GM11168 (cell line): ENCODE measurements around the gene KEL.

Experiments used
- in situ Hi-C: fragments of 300-500 bp; cut with MboI; formaldehyde crosslinking; loops from one replicate; pipeline ENCODE4 v1.12.0; 2022; ENCODE audit warnings: low sequenced_read_pairs; ENCODE audit not compliant: unreplicated experiment

KEL gene

DNA sequence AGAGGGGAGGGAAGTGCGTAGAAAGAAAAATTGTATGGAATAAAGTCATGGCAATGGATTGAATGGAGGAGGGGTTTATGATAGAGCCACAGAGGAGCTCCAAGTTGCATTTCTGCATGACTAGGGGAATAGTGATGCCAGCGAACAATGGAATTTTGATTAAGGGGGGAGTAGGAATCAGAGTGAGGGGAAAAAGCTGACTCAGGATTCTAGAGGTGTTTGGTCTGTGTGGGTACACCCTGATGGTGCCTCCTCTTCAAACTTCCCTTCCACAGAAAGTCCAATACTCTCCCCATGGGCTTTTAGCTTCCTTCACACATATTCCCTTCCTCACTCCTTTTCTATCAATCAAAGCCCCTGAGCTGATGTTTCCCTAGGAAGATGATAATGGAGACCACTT lies 1.8 kb upstream of the KEL start:
- in situ Hi-C loops: no loop called here

DNA sequence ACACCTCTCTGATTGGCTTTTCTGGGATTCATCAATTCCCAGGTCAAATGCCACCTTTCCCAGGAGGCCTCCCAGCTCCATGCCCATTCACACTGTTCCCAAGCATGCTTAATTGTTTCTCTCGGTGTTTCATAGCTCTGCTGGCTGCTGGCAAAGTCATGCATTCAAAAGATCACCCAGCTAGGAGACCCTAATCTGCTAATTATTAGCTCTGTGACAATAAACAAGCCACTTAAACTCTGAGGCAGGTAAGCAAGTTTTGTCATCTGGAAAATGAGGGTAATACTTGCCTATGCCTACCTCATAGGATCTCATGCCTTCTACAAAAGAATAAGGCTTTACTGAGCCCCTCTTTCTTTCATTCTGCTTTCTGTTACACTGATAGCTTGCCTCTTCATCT lies 828 bp upstream of the KEL start:
- in situ Hi-C loops: no loop called here

DNA sequence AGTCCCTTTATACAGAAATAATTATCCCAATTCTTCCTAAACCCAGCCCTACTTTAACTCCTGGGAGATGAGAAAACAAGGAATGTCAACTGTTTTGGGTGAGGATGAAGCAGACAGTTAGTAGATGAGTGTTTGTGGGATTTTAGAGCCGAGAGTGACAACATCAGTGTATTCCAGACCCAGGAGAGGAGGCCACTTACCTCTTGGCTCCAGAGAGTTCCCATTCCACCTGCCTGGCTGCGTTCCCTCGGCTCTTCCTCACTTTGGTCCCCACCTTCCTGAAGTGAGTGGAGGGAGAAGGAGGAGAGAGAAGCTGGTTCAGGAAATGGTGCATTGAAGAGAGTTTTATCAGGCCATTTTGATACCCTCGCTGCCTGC lies 579 bp downstream of the KEL start:
- in situ Hi-C loops: no loop called here

DNA sequence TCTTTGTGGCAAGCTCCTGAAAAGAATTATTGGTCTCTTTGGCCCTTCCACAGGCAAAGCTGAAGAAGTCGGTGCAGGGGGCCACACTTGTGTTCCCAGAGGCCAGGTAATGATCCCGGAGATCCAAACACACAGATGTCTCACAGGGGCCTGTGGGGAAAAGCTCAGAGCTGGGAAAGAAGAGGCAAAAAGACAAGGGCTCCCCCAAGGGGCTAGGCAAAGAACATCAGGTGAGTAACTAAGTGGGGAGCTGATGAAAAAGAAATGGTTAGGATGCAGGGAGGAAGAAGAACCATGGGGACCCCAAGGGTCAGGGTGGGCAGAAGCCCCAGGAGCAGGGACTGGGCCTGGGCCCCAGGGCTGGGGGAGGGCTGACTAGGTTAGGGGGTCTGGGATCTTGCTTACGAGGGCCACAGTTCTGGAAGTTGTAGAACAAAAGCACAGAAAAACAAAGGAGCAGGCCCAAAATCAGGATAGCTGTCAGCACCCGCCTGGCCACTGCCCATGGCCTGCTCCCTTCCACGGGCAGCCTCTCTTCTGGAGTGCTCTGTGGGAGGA lies 1.1 kb downstream of the KEL start:
- in situ Hi-C loops: no loop called here

DNA sequence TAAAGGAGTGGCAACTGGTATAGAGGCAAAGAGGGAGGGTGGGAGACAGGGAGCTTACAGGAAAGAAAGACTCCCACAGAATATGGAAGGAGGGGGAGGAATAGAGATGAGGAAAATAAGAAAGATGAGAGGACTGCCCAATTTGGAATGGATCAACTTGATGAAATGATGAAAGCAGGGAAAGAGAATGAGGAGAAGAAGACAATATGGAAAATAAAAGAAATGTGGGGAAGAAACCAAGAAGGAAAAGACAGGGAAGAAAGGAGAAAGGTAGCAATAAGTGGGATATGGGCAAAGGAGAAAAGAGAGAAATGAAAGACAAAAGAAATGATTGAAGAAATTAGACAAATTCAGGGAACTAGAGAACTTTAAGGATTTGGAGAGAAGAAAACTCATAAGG lies 3.0 kb downstream of the KEL start:
- in situ Hi-C loops: no loop called here

DNA sequence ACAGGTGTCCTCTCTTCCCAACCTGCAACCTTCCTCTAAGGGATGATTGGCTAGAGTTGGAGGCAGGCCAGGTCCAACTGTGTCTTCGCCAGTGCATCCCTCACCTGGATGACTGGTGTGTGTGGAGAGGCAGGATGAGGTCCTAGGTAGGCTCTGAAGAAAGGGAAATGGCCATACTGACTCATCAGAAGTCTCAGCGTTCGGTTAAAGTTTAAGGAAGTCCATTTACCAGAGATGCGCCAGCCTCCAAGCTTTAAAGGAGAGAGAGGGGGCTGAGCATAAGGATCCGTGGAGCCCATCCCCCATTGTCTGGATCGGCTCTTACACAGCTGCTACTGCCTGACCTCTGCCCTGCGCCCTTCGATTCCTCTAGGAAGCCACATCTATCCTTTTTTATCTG lies 4.4 kb downstream of the KEL start:
- in situ Hi-C loops: no loop called here

DNA sequence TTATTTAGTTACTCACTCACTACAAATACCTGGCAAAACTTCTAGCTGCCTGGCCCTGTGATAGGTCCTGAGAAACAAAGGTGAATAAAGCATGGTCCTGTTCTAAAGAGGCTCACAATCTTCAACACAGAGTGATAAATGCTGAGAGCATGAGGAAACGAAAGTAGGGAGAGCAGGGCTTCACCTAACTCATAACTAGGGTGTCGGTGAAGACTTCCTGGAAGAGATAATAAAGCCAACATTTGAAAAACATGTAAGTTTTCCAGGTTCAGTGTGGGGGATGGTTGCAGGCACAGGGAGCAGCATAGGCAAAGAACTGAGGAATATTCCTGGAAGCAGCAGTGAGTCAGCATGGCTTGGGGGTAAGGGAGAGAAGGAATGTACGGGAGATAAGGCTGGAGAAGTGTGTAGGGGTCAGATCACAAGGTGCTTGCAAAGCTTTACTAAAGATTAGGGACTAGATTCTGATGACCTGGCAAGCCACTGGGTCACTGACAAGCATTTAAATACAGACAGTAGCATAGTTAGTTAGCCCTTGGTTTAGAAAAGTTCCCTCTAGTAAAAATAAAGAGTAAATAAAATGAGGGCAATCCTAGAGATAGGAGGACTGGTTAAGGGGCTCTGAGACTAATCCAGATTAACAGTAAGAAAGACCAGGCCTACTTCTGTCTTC lies 5.1 kb downstream of the KEL start:
- in situ Hi-C loops: no loop called here

DNA sequence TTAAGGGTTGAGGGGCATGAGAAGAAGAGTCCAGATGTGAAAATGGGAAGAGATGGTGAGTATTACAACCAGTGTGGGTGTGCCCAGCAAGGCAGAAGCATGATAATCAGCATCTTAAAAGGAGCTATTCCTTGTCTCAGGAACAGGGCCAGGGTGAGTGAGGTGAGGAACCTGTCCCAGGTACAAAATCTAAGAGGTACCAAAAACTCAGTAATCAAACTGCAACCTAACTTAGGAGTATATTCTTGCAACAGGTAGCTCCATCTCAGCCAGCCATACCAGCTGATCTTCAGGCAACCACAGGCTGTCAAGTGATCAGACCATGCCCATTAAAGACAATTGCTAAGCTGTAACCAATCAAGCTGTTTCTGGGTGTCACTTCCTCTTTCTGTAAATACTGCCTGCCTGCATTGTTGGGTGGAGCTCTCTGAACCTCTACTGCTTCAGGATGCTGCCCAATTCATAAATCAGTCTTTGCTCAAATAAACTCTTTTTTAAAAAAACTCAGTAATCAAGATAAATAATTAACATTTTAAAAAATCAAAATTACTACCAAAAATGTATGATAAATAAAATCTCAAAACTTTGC lies 7.4 kb downstream of the KEL start:
- in situ Hi-C loops: no loop called here

DNA sequence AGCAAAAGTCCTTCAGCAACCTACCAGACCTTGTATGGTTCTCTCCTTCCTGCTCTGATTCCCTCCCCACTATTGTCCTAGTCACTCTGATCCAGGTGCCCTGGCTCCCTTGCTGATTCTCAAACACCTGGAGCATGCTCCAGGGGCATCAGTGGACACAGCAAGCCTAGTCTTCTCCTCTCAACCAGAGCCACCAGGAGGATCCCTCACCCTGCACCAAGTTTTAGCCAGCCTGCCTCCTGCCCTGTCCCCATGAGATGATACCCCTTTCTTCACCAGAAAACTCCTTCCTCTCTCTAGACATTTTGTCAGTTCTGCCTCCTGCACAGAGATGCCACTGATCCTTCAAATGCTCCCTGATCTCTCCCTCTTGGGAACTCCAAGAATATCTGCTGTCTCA lies 11.9 kb downstream of the KEL start:
- in situ Hi-C loops: no loop called here

DNA sequence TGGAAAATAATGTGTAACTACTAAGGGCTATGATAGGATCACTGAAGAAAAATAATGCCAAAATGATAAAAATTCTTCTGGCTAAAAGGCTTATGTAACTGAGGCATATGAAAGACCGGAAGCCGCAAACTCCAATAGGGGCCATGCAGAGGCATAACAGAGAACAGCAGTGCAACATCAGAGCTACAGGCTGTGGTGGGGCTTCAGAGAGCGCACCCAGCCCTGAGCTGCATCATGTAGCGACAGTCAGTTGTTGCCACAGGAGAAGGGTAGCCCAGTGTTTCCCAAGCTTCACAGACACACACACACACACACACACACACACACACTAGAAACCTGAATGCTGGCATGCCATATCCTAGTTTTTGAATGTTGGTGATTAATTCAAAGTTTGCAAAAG lies 13.6 kb downstream of the KEL start:
- in situ Hi-C loops: no loop called here

DNA sequence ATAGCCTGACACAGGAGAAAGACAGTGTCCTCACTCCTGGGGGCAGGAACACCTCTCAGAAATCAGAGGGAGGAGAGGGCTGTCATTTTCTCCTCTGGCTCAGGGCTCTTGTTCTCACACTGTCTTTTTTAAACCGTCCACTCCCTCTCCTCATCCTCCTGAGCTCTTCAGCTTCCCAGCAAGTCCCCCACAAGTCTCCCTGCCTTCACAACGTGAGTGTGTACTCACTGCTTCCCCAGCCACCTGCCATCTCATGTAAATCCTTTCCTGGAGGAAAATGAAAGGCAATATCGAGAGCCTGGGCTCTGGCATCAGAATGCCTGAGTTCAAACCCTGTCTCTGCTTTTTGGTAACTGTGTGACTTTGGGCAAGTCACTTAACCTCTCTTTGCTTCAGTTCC lies 17.2 kb downstream of the KEL start:
- in situ Hi-C loops: no loop called here

DNA sequence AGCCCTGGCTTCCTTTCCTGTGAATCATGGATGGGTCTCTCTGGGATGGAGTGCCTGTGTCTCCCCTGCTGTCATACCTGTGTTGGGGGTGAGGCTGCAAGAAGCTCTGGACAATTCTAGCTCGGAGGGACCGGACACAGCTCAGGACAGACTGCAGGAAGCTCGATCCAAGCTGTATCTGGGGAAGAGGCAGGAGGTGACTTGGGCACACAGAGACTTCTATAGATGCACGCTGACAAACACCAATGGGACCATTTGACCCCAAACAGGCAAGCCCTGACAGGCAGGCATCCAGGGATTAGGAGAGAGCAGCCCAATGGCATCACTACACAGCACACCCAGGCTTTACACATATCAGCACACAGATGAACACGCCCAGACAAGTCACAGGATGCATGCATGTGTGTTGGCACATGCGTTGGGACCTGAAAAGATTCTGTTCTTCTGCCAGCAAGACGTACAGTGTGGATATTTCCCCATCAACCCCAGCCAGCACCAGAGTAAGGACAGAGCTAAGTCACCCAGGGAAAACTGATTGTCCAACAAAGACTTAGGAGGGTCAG lies 18.4 kb downstream of the KEL start:
- in situ Hi-C loops: no loop called here

DNA sequence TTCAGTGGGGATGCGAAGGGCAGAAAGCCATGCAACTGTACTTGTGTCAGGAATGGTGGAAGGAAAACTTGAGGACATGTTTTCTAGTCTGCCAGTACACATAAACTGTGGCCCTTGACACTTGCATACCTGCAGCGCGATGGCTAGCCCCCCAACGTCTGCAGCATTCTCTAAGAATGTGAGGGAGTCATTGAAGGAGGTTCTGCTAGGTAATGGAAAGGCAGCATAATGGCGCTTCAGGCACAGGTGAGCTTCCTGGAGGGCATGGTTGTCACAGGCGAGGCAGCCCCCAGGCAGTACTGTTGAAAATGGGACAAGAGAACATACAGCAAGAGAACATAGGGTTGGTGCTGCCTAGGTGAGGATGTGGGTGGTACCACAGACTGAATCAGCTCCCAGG lies 19.4 kb downstream of the KEL start:
- in situ Hi-C loops: no loop called here

DNA sequence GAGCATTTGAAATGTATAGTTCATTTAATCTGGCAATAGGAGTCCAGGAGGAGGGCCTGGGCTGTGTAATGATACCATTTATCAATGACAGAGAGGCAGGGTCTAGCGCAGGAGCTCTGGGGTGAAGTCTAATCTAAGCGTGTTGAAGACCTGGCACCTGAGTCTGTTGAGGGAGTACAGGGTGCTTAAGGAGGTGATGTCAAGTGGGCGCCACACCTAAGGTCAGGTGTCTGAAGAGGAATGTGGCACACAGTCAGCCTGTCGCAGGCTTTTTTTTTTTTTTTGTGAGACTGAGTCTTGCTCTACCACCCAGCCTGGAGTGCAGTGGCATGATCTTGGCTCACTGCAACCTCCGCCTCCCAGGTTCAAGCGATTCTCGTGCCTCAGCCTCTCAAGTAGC lies 20.6 kb downstream of the KEL start:
- in situ Hi-C loops: no loop called here

DNA sequence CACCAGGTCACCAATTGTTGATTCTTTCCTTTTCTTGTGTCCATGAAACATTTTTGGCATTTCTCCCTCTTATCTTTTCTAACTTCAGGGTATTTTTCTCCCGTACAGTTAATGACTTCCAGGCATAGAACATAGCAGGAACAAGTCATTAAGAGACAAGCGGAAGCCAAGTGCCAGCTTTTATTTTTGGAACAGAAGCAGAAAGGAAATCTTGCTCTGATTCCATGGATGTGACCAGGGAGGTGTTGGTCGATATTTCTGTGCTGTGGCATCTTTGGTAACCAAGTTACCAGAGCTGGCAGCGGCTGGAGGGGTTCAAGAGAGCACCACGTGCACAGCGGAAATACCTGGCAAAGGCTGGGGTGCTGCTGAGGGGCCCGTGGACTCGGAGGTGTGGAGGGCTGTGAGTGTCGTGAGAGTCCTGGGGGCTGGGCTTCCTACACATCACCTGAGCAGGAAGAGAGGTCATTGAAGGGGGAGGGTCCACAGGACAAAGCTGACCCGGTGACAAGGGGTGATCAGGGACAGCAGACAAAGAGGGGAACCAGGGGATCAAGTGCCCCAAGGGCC lies 21.1 kb downstream of the KEL start:
- in situ Hi-C loops: no loop called here

DNA sequence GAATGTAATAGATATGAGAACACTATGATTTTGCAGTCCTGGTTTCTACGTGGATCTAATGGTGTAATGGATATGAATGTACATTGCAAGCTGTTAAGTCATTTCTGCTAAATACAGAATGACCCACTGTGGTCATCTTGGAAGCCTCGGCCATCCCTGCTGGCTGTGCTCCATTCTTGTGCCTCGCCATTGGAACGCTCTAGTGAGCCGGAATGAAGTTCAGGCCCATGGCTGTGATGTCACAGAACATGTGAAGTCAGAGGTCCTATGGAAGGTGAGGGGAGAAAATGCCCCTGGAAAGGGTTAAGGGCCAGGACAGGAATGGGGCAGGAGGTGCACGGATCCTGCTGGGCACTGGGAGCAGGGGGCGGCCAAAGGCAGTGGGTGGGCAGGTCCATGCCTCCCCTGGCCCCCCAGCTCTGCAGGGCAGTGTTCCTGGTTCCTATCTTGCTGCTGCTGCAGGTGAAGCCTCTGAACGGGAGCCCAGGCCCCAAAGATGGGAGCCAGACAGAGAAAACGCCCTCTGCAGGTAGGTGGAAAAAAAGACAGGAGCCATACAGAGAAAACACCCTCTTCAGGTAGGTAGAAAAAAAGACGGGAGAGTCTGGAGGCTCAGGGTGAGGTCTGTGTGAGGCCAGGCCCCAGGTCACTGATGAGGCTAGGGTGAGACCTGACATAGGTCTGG lies 22.8 kb downstream of the KEL start, which contains the start of gene LLCFC1:
Gene LLCFC1, plus strand, starts transcription at position 259 of the 685 bp plus-strand sequence. Its CDS starts 138 bp downstream, at position 397.
- in situ Hi-C loops: no loop called here

DNA sequence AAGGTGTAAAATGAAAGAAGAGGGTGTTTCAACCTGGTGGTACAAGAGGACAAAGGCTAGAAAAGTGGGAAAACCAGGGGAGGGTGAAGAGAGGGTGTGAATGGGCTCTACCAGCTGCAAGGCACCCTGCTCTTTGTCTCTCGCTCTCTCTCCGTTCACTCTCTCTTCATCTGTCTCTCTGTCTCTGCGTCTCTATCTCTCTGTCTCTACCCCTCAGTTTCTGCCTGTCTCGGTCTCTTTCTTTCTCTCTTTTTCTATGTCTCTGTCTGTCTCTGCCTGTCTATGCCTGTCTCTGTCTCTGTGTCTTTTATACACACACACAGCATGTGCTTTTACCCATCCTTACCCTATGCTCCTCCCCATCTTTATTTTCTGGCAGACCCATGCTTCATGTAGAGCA lies 23.6 kb downstream of the KEL start:
- in situ Hi-C loops: no loop called here

DNA sequence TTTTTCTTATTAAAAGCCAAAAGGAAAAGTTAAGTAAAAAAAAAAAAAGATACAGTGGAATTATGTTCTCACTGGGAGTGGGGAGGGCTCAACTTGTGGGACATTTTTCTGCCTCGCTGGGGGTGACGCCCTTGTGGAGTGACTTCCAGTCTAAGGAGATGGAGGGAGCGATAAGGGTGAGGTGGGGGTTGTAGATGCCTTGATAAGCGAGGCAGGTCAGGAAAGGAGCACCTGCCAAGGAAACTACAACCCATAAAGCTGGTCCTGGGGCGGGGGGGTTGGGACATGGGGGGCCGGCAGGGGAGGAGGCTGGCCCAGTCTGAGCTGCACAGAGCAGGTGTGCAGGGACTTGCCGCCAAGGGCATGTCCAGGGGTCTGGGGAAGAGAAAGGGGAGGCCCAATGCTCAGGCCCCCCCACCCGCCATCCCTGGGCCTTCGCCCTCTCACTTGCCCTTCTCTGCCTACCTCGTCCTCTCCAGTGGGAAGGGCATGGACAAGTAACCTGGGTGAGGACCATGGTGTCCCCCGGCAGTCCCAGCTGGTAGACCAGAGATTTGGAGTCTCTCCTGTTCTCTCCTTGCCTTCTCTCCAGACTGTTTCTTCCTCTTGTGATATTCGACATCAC lies 26.1 kb downstream of the KEL start:
- in situ Hi-C loops: no loop called here

DNA sequence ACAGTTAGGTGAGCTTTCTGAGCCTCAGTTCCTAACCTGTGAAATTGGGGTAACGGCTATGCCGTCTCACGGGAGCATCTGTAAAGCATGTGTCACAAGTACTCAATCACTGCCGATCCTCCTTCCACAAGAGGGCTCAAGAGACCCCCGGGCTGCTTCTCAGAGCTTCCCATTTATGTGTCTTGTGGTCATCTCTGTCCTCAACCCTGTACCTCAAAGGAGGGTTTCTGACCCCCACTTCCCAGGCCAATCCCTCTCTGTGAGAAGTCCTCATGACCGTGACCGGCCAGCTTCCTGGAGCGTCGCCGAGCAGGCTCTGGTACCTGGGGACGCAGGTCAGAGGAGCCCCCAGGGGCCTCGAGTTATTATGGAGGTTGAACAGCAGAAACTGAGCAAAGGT lies 28.1 kb downstream of the KEL start:
- in situ Hi-C loops: no loop called here

DNA sequence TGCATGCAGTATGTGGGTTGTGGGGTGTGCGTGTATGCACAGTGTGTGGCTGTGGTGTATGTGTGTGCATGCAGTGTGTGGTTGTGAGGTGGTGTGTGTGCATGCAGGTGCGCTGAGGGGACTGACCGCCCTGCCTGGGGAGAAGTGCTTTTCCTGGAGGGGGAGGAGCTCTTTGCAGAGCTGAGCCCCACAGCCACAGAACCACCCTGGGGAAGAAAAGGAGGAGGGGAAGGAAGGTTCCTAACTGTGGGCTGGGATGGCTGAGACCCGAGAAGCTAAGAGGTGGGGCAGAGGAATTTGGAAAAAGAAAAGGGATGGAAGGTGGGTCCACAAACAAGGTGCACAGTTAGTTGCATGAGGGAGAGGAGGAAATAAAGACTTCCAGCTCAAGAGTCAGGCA lies 28.5 kb downstream of the KEL start, which contains the start of gene TRPV5:
Gene TRPV5, minus strand, starts transcription at position 123 of the 400 bp plus-strand sequence. CDS start 287 bp downstream, outside the sequence.
- in situ Hi-C loops: no loop called here
